Measurements from ENCODE around the gene TMEM94. TPM values are rescaled to one million over a fixed set of nuclear protein-coding genes. Genes with fewer than 3 reads are reported as not detected.

The TMEM94 gene
- polyA plus RNA-seq, 2 of the 4 experiments (the other 2 are of a cell fraction): 30.5 to 63.8 TPM

- no peaks in the 10 kb centered on the region for H3K9me3 ChIP-seq
- ChIA-PET CTCF (interaction anchor here (0.6 to 1.9 kb wide), 8 partner anchors 9 to 241 kb away, joined by 3 to 7 read pairs (median 3); partner anchors contain the start of genes LLGL2 and TMEM94), POLR2A (no interaction called here)
- no peak overlapping the region for H3K4me2 ChIP-seq
- no peak overlapping the region for H3K27ac ChIP-seq
- no peak for TF ChIP-seq RNF2 (IDR thresholded peaks at IDR 0.05; ENCODE audit: borderline replicate concordance, low read depth)
- peak; percentile 39 for TF ChIP-seq ZFP36 (IDR thresholded peaks at IDR 0.05; ENCODE audit: borderline replicate concordance, partially characterized antibody)
- TF ChIP-seq KDM5A (IDR thresholded peaks at IDR 0.05): no peak
- peaks cover 41% of the 10 kb centered on the region for H3K4me1 ChIP-seq
- H3K4me3 ChIP-seq: no peak overlapping the region
- FAIRE-seq: no peak
- no peak for ATAC-seq
- WGBS (ENCODE audit: missing lambda C conversion rate): 93% methylated on average over 18 of the region's 19 CpGs
- no peak for DNase-seq (ENCODE audit: low read depth in 1 of 2, low spot score in 1 of 2)
These were observed 53.3 kb downstream of the TMEM94 start for GRCh38 chr17:75509528-75510258.

GRCh38 chr17:75511270-75511609 lies 54.8 kb downstream of the TMEM94 start:
- POLR2A ChIA-PET: no interaction called here
- CTCF ChIA-PET: interaction anchor here (0.9 to 1.1 kb wide), 2 partner anchors 99 to 122 kb away, joined by 3 to 7 read pairs; partner anchors contain the start of gene SMIM5
- H3K9me3 ChIP-seq: no peaks in the 10 kb centered on the region
- H3K4me2 ChIP-seq: no peak overlapping the region
- WGBS (ENCODE audit: missing lambda C conversion rate): 88% methylated on average over 4 of the region's 4 CpGs
- TF ChIP-seq E2F6 (IDR thresholded peaks at IDR 0.05; ENCODE audit: borderline replicate concordance, low read depth) (no peak), FOSB (CRISPR knock-in tag; IDR thresholded peaks at IDR 0.05) (no peak), HDAC2 (IDR thresholded peaks at IDR 0.05) (peak; percentile 76; the same call in 1 of the 2 replicates), ZFP36 (IDR thresholded peaks at IDR 0.05; ENCODE audit: borderline replicate concordance, partially characterized antibody) (peak; percentile 86), KDM1A (IDR thresholded peaks at IDR 0.05; ENCODE audit: low read depth) (peak; percentile 91)
- FAIRE-seq (no peak), DNase-seq (ENCODE audit: low read depth in 1 of 2, low spot score in 1 of 2) (no peak), ATAC-seq (no peak)
- peaks cover 41% of the 10 kb centered on the region for H3K4me1 ChIP-seq
- H3K27ac ChIP-seq: no peak overlapping the region
- no peak overlapping the region for H3K4me3 ChIP-seq

- peaks cover 41% of the 10 kb centered on the region for H3K4me1 ChIP-seq
- 79% methylated on average over 11 of the region's 13 CpGs for WGBS (ENCODE audit: missing lambda C conversion rate)
- ATAC-seq (no peak), DNase-seq (ENCODE audit: low read depth in 1 of 2, low spot score in 1 of 2) (no peak), FAIRE-seq (no peak)
- no peaks in the 10 kb centered on the region for H3K9me3 ChIP-seq
- POLR2A ChIA-PET: no interaction called here
- H3K4me2 ChIP-seq: 0 out of 3 replicates have a peak overlapping the region, but pooled peaks have one; percentile 14
- H3K27ac ChIP-seq: peak overlapping the region in 1 of 2 experiments; percentile 9; a peak in 1 of 6 replicates
- no peak overlapping the region for H3K4me3 ChIP-seq
- CTCF ChIA-PET: interaction anchor here (0.7 to 3.4 kb wide), 7 partner anchors 7 to 122 kb away, joined by 3 to 40 read pairs (median 4); partner anchors contain the start of gene SMIM5
- TF ChIP-seq FOSB (CRISPR knock-in tag; IDR thresholded peaks at IDR 0.05) (no peak), FOXS1 (CRISPR knock-in tag; IDR thresholded peaks at IDR 0.05) (peak; percentile 17; the same call in 1 of the 2 replicates), MAFK (IDR thresholded peaks at IDR 0.05; ENCODE audit: partially characterized antibody) (no peak)
These were observed 55.5 kb downstream of the TMEM94 start for GRCh38 chr17:75511610-75512575.

GRCh38 chr17:75512926-75513640 lies 56.6 kb downstream of the TMEM94 start:
- no peak overlapping the region for H3K27ac ChIP-seq
- peaks cover 50% of the 10 kb centered on the region for H3K4me1 ChIP-seq
- ChIA-PET POLR2A (no interaction called here), CTCF (interaction anchor here (0.7 to 3.4 kb wide), 10 partner anchors 9 to 101 kb away, joined by 3 to 40 read pairs (median 4); no protein-coding TSS in a partner anchor)
- no peak for FAIRE-seq
- no peak overlapping the region for H3K4me3 ChIP-seq
- DNase-seq (ENCODE audit: low read depth in 1 of 2, low spot score in 1 of 2): no peak
- no peak overlapping the region for H3K4me2 ChIP-seq
- WGBS (ENCODE audit: missing lambda C conversion rate): 67% methylated on average over 10 of the region's 10 CpGs
- no peaks in the 10 kb centered on the region for H3K9me3 ChIP-seq
- no peak for ATAC-seq
- TF ChIP-seq ELK1 (IDR thresholded peaks at IDR 0.05; ENCODE audit: low read depth, low read length) (no peak), CHD2 (IDR thresholded peaks at IDR 0.05; ENCODE audit: low read length, partially characterized antibody) (no peak), ZFP36 (IDR thresholded peaks at IDR 0.05; ENCODE audit: borderline replicate concordance, partially characterized antibody) (peak; percentile 89), HMGXB4 (CRISPR knock-in tag; IDR thresholded peaks at IDR 0.05; ENCODE audit: borderline replicate concordance) (no peak), USF2 (IDR thresholded peaks at IDR 0.05) (no peak), SMC3 (IDR thresholded peaks at IDR 0.05) (no peak), JUNB (IDR thresholded peaks at IDR 0.05) (no peak), PHF8 (IDR thresholded peaks at IDR 0.05; ENCODE audit: borderline replicate concordance, low read depth) (no peak), CHD4 (IDR thresholded peaks at IDR 0.05; ENCODE audit: borderline replicate concordance) (peak; percentile 23; the same call in 1 of the 2 replicates), HDAC2 (IDR thresholded peaks at IDR 0.05) (no peak), NR3C1 (IDR thresholded peaks at IDR 0.05) (no peak), MAFK (IDR thresholded peaks at IDR 0.05; ENCODE audit: partially characterized antibody) (no peak), HEYL (CRISPR knock-in tag; IDR thresholded peaks at IDR 0.05) (no peak), HOXB5 (CRISPR knock-in tag; IDR thresholded peaks at IDR 0.05) (no peak)

Data from A549 (cell line).